NAMALWA (cell line): Measurements from ENCODE around the gene SETMAR.
"Not testable (repeated sequence)": the region's sequence is repeated elsewhere in the genome, so short reads cannot be mapped to it uniquely, and the experiment has no call there.

ENCODE experiments used
- DNase-seq: peaks from one replicate; pipeline ENCODE4 v3.0.0-alpha.2; 2015; ENCODE audit warnings: low spot score

Gene SETMAR

GRCh38 chr3:4303187-4304123 is at the start of gene SETMAR:
Gene SETMAR (plus strand): TSS chr3:4303369. CDS start chr3:4303371, 2 bp downstream.
- DNase-seq, result peak; percentile 89

GRCh38 chr3:4261406-4261805 is 41.8 kb upstream of the SETMAR start:
- DNase-seq, result no peak

- no peak for DNase-seq
Measured at GRCh38 chr3:4264040-4264439, 39.1 kb upstream of the SETMAR start.

GRCh38 chr3:4270720-4271119 is 32.4 kb upstream of the SETMAR start:
- DNase-seq, result no peak

- DNase-seq, result peak; percentile 40
Measured at GRCh38 chr3:4271834-4272233, 31.3 kb upstream of the SETMAR start.

- DNase-seq, result no peak
Measured at GRCh38 chr3:4279516-4280105, 23.6 kb upstream of the SETMAR start.

GRCh38 chr3:4281991-4282390 is 21.2 kb upstream of the SETMAR start:
- DNase-seq, result no peak

- DNase-seq, result no peak
Measured at GRCh38 chr3:4284865-4285264, 18.3 kb upstream of the SETMAR start.

- no peak for DNase-seq
Measured at GRCh38 chr3:4289044-4289443, 14.1 kb upstream of the SETMAR start.

- DNase-seq, result peak; percentile 73
Measured at GRCh38 chr3:4290272-4290893, 12.8 kb upstream of the SETMAR start.

- DNase-seq, result no peak
Measured at GRCh38 chr3:4292301-4292700, 10.9 kb upstream of the SETMAR start.

- DNase-seq, result no peak
Measured at GRCh38 chr3:4294616-4295327, 8.4 kb upstream of the SETMAR start.

- not testable (repeated sequence) for DNase-seq
Measured at GRCh38 chr3:4296454-4296853, 6.7 kb upstream of the SETMAR start.

- DNase-seq, result no peak
Measured at GRCh38 chr3:4297486-4297885, 5.7 kb upstream of the SETMAR start.

- no peak for DNase-seq
Measured at GRCh38 chr3:4302747-4303146, 422 bp upstream of the SETMAR start.

GRCh38 chr3:4305210-4305609 is 2.0 kb downstream of the SETMAR start:
- not testable (repeated sequence) for DNase-seq

GRCh38 chr3:4306091-4306490 is 2.9 kb downstream of the SETMAR start:
- DNase-seq, result no peak

GRCh38 chr3:4306860-4307259 is 3.7 kb downstream of the SETMAR start:
- no peak for DNase-seq

- no peak for DNase-seq
Measured at GRCh38 chr3:4309491-4310128, 6.4 kb downstream of the SETMAR start.

- no peak for DNase-seq
Measured at GRCh38 chr3:4310971-4311370, 7.8 kb downstream of the SETMAR start.

- no peak for DNase-seq
Measured at GRCh38 chr3:4311496-4311895, 8.3 kb downstream of the SETMAR start.
